ENCODE results near the gene MPST. TPM values are rescaled to one million over a fixed set of nuclear protein-coding genes. Genes with fewer than 3 reads are reported as not detected.

Gene MPST
- polyA plus RNA-seq, 1 donor (not counting 4 experiments of a cell fraction or from before 2014, with no cell fraction given): 23.5 TPM

DNA sequence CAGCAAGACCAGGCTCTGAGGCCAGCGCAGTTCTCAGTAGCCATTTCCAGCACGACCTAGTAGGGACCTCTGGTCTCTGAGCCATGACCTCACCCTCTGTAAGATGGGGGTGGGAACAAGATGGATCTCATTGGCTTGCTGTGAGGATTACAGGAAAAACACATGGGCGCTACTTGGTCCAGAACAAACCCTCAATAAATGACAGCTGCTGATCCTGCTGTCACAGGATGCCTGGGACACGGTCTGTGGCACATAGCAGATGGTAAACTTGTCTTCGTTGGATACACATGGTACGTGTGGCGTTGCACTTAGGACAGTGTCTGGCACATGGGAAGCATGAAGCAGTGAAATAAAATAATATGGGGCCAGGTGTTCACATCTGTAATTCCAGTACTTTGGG is 27.5 kb downstream of the MPST start:
- no peak for DNase-seq (ENCODE audit: low read depth, low spot score)
- dilution Hi-C loops (cut with MboI; ENCODE audit: extremely low pct_ligation_motif_present, low sequenced_read_pairs): no loop called here
- H3K27me3 ChIP-seq (ENCODE audit: control insufficient read depth, extremely low read depth, insufficient read depth, low read length): no peaks in the 10 kb centered on the region
- H3K36me3 ChIP-seq (ENCODE audit: control insufficient read depth in 2 of 2, extremely low read depth in 1 of 2, insufficient read depth in 2 of 2, low read length in 2 of 2): no peaks in the 10 kb centered on the region
- H3K9me1 ChIP-seq (ENCODE audit: control insufficient read depth, extremely low read depth, insufficient read depth, low read length): no peaks in the 10 kb centered on the region
- H3K4me2 ChIP-seq (ENCODE audit: control insufficient read depth, extremely low read depth, insufficient read depth, low read depth, low read length): no peak overlapping the region
- H3K9me3 ChIP-seq (ENCODE audit: control insufficient read depth, low read depth, low read length): no peaks in the 10 kb centered on the region
- H3K4me3 ChIP-seq (ENCODE audit: control insufficient read depth in 2 of 3, extremely low read depth in 1 of 3, insufficient read depth in 2 of 3, low read depth in 1 of 3, low read length in 3 of 3): no peak overlapping the region
- no peak overlapping the region for H3K9ac ChIP-seq (ENCODE audit: control insufficient read depth, extremely low read depth, insufficient read depth, low read length)
- TF ChIP-seq, protein P1, sequence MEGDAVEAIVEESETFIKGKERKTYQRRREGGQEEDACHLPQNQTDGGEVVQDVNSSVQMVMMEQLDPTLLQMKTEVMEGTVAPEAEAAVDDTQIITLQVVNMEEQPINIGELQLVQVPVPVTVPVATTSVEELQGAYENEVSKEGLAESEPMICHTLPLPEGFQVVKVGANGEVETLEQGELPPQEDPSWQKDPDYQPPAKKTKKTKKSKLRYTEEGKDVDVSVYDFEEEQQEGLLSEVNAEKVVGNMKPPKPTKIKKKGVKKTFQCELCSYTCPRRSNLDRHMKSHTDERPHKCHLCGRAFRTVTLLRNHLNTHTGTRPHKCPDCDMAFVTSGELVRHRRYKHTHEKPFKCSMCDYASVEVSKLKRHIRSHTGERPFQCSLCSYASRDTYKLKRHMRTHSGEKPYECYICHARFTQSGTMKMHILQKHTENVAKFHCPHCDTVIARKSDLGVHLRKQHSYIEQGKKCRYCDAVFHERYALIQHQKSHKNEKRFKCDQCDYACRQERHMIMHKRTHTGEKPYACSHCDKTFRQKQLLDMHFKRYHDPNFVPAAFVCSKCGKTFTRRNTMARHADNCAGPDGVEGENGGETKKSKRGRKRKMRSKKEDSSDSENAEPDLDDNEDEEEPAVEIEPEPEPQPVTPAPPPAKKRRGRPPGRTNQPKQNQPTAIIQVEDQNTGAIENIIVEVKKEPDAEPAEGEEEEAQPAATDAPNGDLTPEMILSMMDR (optimal IDR thresholded peaks at IDR 0.05 in 1 of 3, IDR thresholded peaks at IDR 0.05 in 1 of 3, conservative IDR thresholded peaks at IDR 0.05 in 1 of 3; ENCODE audit: extremely low read depth in 1 of 3, insufficient read depth in 2 of 3, low read length in 3 of 3): no peak
- no peak for TF ChIP-seq EZH2 (IDR thresholded peaks at IDR 0.05; ENCODE audit: low read length)
- H2AFZ ChIP-seq (ENCODE audit: control insufficient read depth, low read length): no peak overlapping the region
- FAIRE-seq: no peak
- H3K4me1 ChIP-seq (ENCODE audit: control insufficient read depth, extremely low read depth, insufficient read depth, low read length): peaks cover 6% of the 10 kb centered on the region
- H3K27ac ChIP-seq (ENCODE audit: control insufficient read depth, insufficient read depth, low read length): no peak overlapping the region
- H4K20me1 ChIP-seq (ENCODE audit: control insufficient read depth, extremely low read depth, insufficient read depth, low read length): no peaks in the 10 kb centered on the region
- no peaks in the 10 kb centered on the region for H3K79me2 ChIP-seq (ENCODE audit: control insufficient read depth, insufficient read depth, low read length)

DNA sequence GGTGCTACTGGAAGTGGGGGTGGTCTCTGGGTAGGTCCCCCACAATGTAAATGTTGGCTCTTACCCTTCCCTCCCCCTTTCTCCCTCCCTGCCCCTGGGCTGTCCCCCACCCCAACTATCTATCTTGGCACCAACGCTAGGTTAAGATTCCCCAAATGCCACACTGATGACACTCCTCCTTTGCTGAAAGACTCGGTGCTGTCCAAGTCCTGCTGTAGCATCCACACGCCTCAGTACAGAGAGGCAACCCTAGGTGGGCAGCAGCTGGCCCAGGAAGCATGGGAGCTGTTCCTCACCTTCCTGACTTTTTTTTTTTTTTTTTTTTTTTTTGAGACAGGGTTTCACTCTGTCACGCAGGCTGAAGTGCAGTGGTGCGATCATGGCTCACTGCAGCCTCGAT is 28.6 kb downstream of the MPST start:
- no peak for TF ChIP-seq EZH2 (IDR thresholded peaks at IDR 0.05; ENCODE audit: low read length)
- TF ChIP-seq, protein P1 (optimal IDR thresholded peaks at IDR 0.05 in 1 of 3, IDR thresholded peaks at IDR 0.05 in 1 of 3, conservative IDR thresholded peaks at IDR 0.05 in 1 of 3; ENCODE audit: extremely low read depth in 1 of 3, insufficient read depth in 2 of 3, low read length in 3 of 3): no peak
- Histone ChIP-seq H3K27me3 (ENCODE audit: control insufficient read depth, extremely low read depth, insufficient read depth, low read length) (no peaks in the 10 kb centered on the region), H3K9me1 (ENCODE audit: control insufficient read depth, extremely low read depth, insufficient read depth, low read length) (no peaks in the 10 kb centered on the region), H3K79me2 (ENCODE audit: control insufficient read depth, insufficient read depth, low read length) (no peaks in the 10 kb centered on the region), H2AFZ (ENCODE audit: control insufficient read depth, low read length) (no peak overlapping the region), H3K9me3 (ENCODE audit: control insufficient read depth, low read depth, low read length) (no peaks in the 10 kb centered on the region), H4K20me1 (ENCODE audit: control insufficient read depth, extremely low read depth, insufficient read depth, low read length) (no peaks in the 10 kb centered on the region), H3K27ac (ENCODE audit: control insufficient read depth, insufficient read depth, low read length) (no peak overlapping the region), H3K36me3 (ENCODE audit: control insufficient read depth in 2 of 2, extremely low read depth in 1 of 2, insufficient read depth in 2 of 2, low read length in 2 of 2) (no peaks in the 10 kb centered on the region), H3K4me1 (ENCODE audit: control insufficient read depth, extremely low read depth, insufficient read depth, low read length) (peaks cover 10% of the 10 kb centered on the region), H3K4me2 (ENCODE audit: control insufficient read depth, extremely low read depth, insufficient read depth, low read depth, low read length) (no peak overlapping the region), H3K4me3 (ENCODE audit: control insufficient read depth in 2 of 3, extremely low read depth in 1 of 3, insufficient read depth in 2 of 3, low read depth in 1 of 3, low read length in 3 of 3) (no peak overlapping the region), H3K9ac (ENCODE audit: control insufficient read depth, extremely low read depth, insufficient read depth, low read length) (no peak overlapping the region)
- FAIRE-seq: no peak
- DNase-seq (ENCODE audit: low read depth, low spot score): no peak
- dilution Hi-C loops (cut with MboI; ENCODE audit: extremely low pct_ligation_motif_present, low sequenced_read_pairs): no loop called here

Measured in keratinocyte (primary cell).